Fibroblast of gingiva (primary cell): ENCODE data around the gene ZNF845.
"Not testable (repeated sequence)": the region's sequence is repeated elsewhere in the genome, so short reads cannot be mapped to it uniquely, and the experiment has no call there.

ENCODE experiments used
- DNase-seq: peaks from one replicate; pipeline ENCODE4 v3.0.0-alpha.2; 2011; ENCODE audit warnings: low read depth

The ZNF845 gene

GRCh38 chr19:53333463-53334449, at the start of gene ZNF845:
Gene ZNF845 (plus strand): TSS chr19:53333749. CDS start chr19:53341308, 7,559 bp downstream.
- DNase-seq, result peak; percentile 91

- DNase-seq, result no peak
These were observed 48.5 kb upstream of the ZNF845 start for GRCh38 chr19:53285087-53285486.

- no peak for DNase-seq
These were observed 42.6 kb upstream of the ZNF845 start for GRCh38 chr19:53290758-53291549.

GRCh38 chr19:53294786-53295441, 38.6 kb upstream of the ZNF845 start:
- DNase-seq, result no peak

GRCh38 chr19:53301341-53301740, 32.2 kb upstream of the ZNF845 start:
- DNase-seq, result not testable (repeated sequence)

- DNase-seq, result no peak
These were observed 25.2 kb upstream of the ZNF845 start for GRCh38 chr19:53308339-53308811.

- no peak for DNase-seq
These were observed 22.5 kb upstream of the ZNF845 start for GRCh38 chr19:53311044-53311443.

- DNase-seq, result no peak
These were observed 21.7 kb upstream of the ZNF845 start for GRCh38 chr19:53311897-53312296.

GRCh38 chr19:53328967-53329366, 4.6 kb upstream of the ZNF845 start:
- DNase-seq, result peak; percentile 31

- no peak for DNase-seq
These were observed 1.1 kb upstream of the ZNF845 start for GRCh38 chr19:53332484-53332883.

GRCh38 chr19:53333066-53333462, 485 bp upstream of the ZNF845 start:
- no peak for DNase-seq

- not testable (repeated sequence) for DNase-seq
These were observed 10.9 kb downstream of the ZNF845 start for GRCh38 chr19:53344403-53344802.

GRCh38 chr19:53355739-53356138, 22.2 kb downstream of the ZNF845 start:
- DNase-seq, result no peak

GRCh38 chr19:53357821-53358581, 24.5 kb downstream of the ZNF845 start:
- no peak for DNase-seq

GRCh38 chr19:53360056-53360455, 26.5 kb downstream of the ZNF845 start:
- not testable (repeated sequence) for DNase-seq

- peak; percentile 68 for DNase-seq
These were observed 31.8 kb downstream of the ZNF845 start, which contains the start of gene ZNF525 for GRCh38 chr19:53365134-53365898. Gene ZNF525 (plus strand): TSS chr19:53365705. CDS start chr19:53372282, 6,577 bp downstream.

- DNase-seq, result peak; percentile 6
These were observed 32.4 kb downstream of the ZNF845 start for GRCh38 chr19:53365899-53366493.

GRCh38 chr19:53372196-53372595, 38.6 kb downstream of the ZNF845 start:
- DNase-seq, result no peak

GRCh38 chr19:53374288-53374687, 40.7 kb downstream of the ZNF845 start:
- no peak for DNase-seq

- DNase-seq, result no peak
These were observed 41.2 kb downstream of the ZNF845 start for GRCh38 chr19:53374743-53375142.
